PFSK-1 (cell line): ENCODE measurements around the gene NACAD.

Experiments used
- FOXP2 ChIP-seq: optimal IDR thresholded peaks from 2 replicates; pipeline ENCODE3; 2011; ENCODE audit warnings: borderline replicate concordance, control low read depth, inconsistent platforms; ENCODE audit not compliant: insufficient read depth; ENCODE audit errors: extremely low read length, extremely low read depth
- POLR2AphosphoS5 ChIP-seq: IDR thresholded peaks from 2 replicates; pipeline ENCODE4 v1.6.1; 2012; ENCODE audit warnings: low read depth, mild to moderate bottlenecking, control low read depth, low read length, moderate library complexity
- TAF1 ChIP-seq: IDR thresholded peaks from 2 replicates; pipeline ENCODE4 v1.6.1; 2012; ENCODE audit warnings: low read length, control low read depth, borderline replicate concordance; ENCODE audit not compliant: insufficient read depth

GRCh38 chr7:45114926-45115325 lies 26.2 kb upstream of the NACAD start:
- no peak for TF ChIP-seq FOXP2
- no peak for TF ChIP-seq POLR2AphosphoS5
- TF ChIP-seq TAF1: no peak
